ENCODE data around the gene MPRIP.

Gene MPRIP

DNA sequence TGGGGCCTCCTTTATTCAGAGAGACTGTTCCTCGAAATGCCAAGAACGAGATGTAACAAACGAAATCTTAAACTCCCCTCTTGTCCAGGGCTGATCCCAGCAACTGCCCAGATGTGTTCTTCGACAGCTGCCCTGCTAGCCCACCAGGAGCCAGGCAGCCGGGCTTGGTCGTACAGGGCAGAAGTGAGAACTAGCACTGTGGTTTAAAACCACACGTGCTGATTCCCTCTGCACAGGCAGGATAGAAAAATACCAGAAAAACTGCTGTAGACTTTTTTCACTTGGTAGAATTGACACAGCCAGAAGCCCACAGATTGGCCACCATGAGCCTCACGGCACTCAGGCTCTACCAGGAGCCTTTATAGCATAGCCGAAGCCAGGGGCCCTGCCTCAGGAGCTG, 130.7 kb downstream of the MPRIP start:
- TF ChIP-seq, protein P1, sequence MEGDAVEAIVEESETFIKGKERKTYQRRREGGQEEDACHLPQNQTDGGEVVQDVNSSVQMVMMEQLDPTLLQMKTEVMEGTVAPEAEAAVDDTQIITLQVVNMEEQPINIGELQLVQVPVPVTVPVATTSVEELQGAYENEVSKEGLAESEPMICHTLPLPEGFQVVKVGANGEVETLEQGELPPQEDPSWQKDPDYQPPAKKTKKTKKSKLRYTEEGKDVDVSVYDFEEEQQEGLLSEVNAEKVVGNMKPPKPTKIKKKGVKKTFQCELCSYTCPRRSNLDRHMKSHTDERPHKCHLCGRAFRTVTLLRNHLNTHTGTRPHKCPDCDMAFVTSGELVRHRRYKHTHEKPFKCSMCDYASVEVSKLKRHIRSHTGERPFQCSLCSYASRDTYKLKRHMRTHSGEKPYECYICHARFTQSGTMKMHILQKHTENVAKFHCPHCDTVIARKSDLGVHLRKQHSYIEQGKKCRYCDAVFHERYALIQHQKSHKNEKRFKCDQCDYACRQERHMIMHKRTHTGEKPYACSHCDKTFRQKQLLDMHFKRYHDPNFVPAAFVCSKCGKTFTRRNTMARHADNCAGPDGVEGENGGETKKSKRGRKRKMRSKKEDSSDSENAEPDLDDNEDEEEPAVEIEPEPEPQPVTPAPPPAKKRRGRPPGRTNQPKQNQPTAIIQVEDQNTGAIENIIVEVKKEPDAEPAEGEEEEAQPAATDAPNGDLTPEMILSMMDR (conservative IDR thresholded peaks at IDR 0.05; ENCODE audit: low read length) = no peak
- no peak overlapping the region for H3K4me3 ChIP-seq (ENCODE audit: low read length)
- no peak for DNase-seq (ENCODE audit: low read depth)

DNA sequence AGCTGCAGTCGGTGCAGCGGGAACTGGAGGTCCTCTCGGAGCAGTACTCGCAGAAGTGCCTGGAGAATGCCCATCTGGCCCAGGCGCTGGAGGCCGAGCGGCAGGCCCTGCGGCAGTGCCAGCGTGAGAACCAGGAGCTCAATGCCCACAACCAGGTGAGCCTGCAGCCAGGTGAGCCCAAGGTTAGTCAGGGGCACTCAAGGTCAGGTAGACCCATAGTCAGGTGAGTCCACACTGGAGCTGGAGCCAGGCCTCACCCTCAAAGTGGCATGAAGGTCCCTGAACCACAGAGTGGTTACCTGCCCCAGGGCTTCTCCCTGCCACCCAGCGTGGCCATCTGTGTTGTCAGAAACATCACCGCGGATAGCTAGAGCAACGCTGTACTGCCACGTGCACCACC, 131.7 kb downstream of the MPRIP start:
- DNase-seq (ENCODE audit: low read depth) = no peak
- no peak overlapping the region for H3K4me3 ChIP-seq (ENCODE audit: low read length)
- TF ChIP-seq, protein P1 (conservative IDR thresholded peaks at IDR 0.05; ENCODE audit: low read length) = no peak

DNA sequence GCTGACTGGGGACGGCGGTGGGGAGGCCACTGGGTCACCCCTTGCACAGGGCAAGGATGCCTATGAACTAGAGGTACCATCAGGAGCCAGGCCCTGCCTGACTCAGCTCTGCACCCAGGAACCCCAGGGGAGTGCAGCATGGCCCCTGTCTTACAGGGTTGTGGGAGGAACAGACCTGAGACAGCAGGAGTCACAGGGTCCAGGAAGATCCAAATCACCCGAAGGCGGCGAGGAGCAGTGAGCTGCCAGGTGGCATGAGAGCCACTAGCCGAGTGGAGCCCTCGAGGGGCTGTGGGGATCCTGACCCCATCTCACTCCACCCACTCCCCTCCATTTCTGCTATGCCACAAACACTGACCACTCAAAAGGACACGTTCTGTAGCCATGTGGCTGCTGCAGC, 133.1 kb downstream of the MPRIP start:
- no peak for DNase-seq (ENCODE audit: low read depth)
- H3K4me3 ChIP-seq (ENCODE audit: low read length) = no peak overlapping the region
- TF ChIP-seq, protein P1 (conservative IDR thresholded peaks at IDR 0.05; ENCODE audit: low read length) = no peak

DNA sequence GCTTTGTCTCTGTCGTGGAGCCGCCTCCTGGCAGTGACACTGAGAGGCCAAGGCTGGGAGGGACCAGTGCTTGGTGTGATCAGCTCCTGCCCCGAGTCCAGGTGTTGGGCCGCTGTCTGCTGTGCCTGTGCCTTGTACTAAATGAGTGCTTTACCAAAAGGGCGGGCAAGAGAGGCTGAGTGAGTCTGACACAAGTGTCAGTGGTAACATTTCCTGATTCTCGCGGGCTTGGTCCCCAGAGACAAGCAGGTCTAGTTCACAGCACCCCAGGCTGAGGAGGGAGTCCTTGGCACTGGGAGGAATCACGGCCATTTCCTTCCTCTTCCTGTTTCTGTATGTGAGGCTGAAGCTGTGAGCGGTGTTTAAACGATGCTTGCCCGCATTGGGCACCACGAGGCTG, 133.7 kb downstream of the MPRIP start:
- TF ChIP-seq, protein P1 (conservative IDR thresholded peaks at IDR 0.05; ENCODE audit: low read length) = no peak
- DNase-seq (ENCODE audit: low read depth) = no peak
- no peak overlapping the region for H3K4me3 ChIP-seq (ENCODE audit: low read length)

DNA sequence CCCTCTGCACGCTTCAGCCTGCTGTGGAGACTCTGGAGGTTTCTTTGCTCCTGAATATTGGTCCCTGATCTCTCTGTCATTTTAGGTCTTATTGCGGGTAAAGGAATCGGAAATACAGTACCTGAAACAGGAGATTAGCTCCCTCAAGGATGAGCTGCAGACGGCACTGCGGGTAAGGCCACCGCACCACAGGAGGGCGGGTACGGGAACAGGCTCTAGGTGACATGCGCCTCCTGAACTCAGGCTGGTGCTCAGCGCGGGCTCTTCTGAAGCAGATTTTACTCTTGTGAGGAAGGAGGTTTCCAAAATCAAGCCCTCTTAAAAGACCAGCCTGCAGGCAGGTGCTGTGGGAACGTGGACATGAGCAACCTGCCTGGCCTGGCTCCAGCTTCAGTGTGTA, 134.1 kb downstream of the MPRIP start:
- no peak overlapping the region for H3K4me3 ChIP-seq (ENCODE audit: low read length)
- TF ChIP-seq, protein P1 (conservative IDR thresholded peaks at IDR 0.05; ENCODE audit: low read length) = no peak
- DNase-seq (ENCODE audit: low read depth) = no peak

DNA sequence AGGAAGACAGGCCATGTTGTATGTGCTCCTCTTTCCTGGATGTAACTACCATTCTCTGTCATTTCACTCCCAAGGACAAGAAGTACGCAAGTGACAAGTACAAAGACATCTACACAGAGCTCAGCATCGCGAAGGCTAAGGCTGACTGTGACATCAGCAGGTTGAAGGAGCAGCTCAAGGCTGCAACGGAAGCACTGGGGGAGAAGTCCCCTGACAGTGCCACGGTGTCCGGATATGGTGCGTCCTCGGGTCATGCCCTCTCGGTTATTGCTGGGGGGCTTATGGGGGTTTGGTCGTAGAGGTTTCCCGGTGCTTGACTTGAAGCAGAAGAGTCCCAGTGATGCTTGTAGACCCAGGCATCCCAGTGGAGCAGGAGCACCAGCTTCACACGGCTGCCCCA, 134.9 kb downstream of the MPRIP start:
- TF ChIP-seq, protein P1 (conservative IDR thresholded peaks at IDR 0.05; ENCODE audit: low read length) = no peak
- DNase-seq (ENCODE audit: low read depth) = no peak
- no peak overlapping the region for H3K4me3 ChIP-seq (ENCODE audit: low read length)

DNA sequence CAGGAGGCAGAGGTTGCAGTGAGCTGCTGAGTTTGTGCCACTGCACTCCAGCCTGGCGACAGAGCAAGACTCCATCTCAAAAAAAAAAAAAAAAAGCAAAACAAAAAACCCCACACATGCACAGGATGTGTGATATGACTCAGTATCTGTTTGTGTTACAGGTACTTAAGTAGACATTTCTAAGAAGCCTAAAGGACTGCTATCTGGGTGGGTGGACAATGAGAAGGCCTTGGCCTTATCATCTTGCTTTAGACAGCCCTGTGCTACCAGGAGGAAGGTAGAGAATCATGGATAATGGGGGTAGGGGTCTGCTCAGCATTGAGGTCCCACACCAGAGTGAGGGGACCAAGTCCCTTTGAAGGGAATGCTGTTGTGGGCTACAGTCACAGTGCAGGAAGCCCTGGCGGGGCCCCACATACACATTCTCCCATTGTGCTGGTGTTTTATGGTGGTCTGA, 137.1 kb downstream of the MPRIP start:
- no peak for DNase-seq (ENCODE audit: low read depth)
- no peak overlapping the region for H3K4me3 ChIP-seq (ENCODE audit: low read length)
- TF ChIP-seq, protein P1 (conservative IDR thresholded peaks at IDR 0.05; ENCODE audit: low read length) = no peak

Measured in AG10803 (cell line).